Panc1 (cell line): ENCODE results near the gene ERCC1.

Source experiments
- CTCF ChIP-seq: fragments of 450-650 bp; IDR thresholded peaks from 2 replicates; pipeline ENCODE4 v1.5.1; 2017; ENCODE audit warnings: mild to moderate bottlenecking
- POLR2AphosphoS5 ChIP-seq: IDR thresholded peaks from 2 replicates; pipeline ENCODE4 v1.6.1; 2012; ENCODE audit warnings: mild to moderate bottlenecking, low read depth, low read length, moderate library complexity
- REST ChIP-seq, 2 experiments: IDR thresholded peaks; 2 replicates each; pipeline ENCODE4 v1.6.1; 2011 to 2012; ENCODE audit warnings: low read depth in 2 of 2, control low read depth in 1 of 2, low read length in 1 of 2, mild to moderate bottlenecking in 1 of 2, moderate library complexity in 1 of 2; ENCODE audit not compliant: insufficient read depth in 1 of 2
- SIN3A ChIP-seq: IDR thresholded peaks from 2 replicates; pipeline ENCODE4 v1.6.1; 2012; ENCODE audit warnings: low read depth, mild to moderate bottlenecking, low read length, moderate library complexity, borderline replicate concordance; ENCODE audit not compliant: insufficient read depth

- no peak for TF ChIP-seq CTCF
- TF ChIP-seq REST (IDR thresholded peaks at IDR 0.05; ENCODE audit: insufficient read depth in 1 of 2, low read depth in 2 of 2, low read length in 1 of 2) = no peak
- TF ChIP-seq POLR2AphosphoS5 = no peak
- no peak for TF ChIP-seq SIN3A
These were observed 23.5 kb downstream of the ERCC1 start for GRCh38 chr19:45400192-45400591.
